ENCODE results near the gene FRMD3.
A peak's percentile ranks its signal among the peaks of the same experiment; 100 is the strongest.

The FRMD3 gene

GRCh38 chr9:83471241-83471640, 67.0 kb downstream of the FRMD3 start:
- TF ChIP-seq CTCF (conservative IDR thresholded peaks at IDR 0.05; ENCODE audit: low read length) = no peak
- H3K4me3 ChIP-seq (ENCODE audit: low read length) = no peak overlapping the region
- DNase-seq (ENCODE audit: low read depth) = no peak

- DNase-seq (ENCODE audit: low read depth) = no peak
- no peak overlapping the region for H3K4me3 ChIP-seq (ENCODE audit: low read length)
- TF ChIP-seq CTCF (conservative IDR thresholded peaks at IDR 0.05; ENCODE audit: low read length) = no peak
Observed at GRCh38 chr9:83469722-83470121, 68.5 kb downstream of the FRMD3 start.

GRCh38 chr9:83468821-83469220, 69.4 kb downstream of the FRMD3 start:
- H3K4me3 ChIP-seq (ENCODE audit: low read length) = no peak overlapping the region
- TF ChIP-seq CTCF (conservative IDR thresholded peaks at IDR 0.05; ENCODE audit: low read length) = no peak
- no peak for DNase-seq (ENCODE audit: low read depth)

GRCh38 chr9:83466877-83467276, 71.3 kb downstream of the FRMD3 start:
- H3K4me3 ChIP-seq (ENCODE audit: low read length) = no peak overlapping the region
- peak; percentile 26 for DNase-seq (ENCODE audit: low read depth)
- TF ChIP-seq CTCF (conservative IDR thresholded peaks at IDR 0.05; ENCODE audit: low read length) = no peak

GRCh38 chr9:83466351-83466750, 71.8 kb downstream of the FRMD3 start:
- no peak for DNase-seq (ENCODE audit: low read depth)
- no peak overlapping the region for H3K4me3 ChIP-seq (ENCODE audit: low read length)
- TF ChIP-seq CTCF (conservative IDR thresholded peaks at IDR 0.05; ENCODE audit: low read length) = no peak

GRCh38 chr9:83459830-83460229, 78.4 kb downstream of the FRMD3 start:
- no peak for DNase-seq (ENCODE audit: low read depth)
- no peak overlapping the region for H3K4me3 ChIP-seq (ENCODE audit: low read length)
- TF ChIP-seq CTCF (conservative IDR thresholded peaks at IDR 0.05; ENCODE audit: low read length) = no peak

GRCh38 chr9:83458530-83458929, 79.7 kb downstream of the FRMD3 start:
- no peak for DNase-seq (ENCODE audit: low read depth)

More at GRCh38 chr9:83458530-83458929, 79.7 kb downstream of the FRMD3 start:
- TF ChIP-seq CTCF (conservative IDR thresholded peaks at IDR 0.05; ENCODE audit: low read length) = no peak
- H3K4me3 ChIP-seq (ENCODE audit: low read length) = no peak overlapping the region
